ENCODE data around the gene RGS10.

- TF ChIP-seq ZC3H11A (IDR thresholded peaks at IDR 0.05; ENCODE audit: low read depth, low read length), result no peak
- no peak for TF ChIP-seq GABPA (tag; conservative IDR thresholded peaks at IDR 0.05; ENCODE audit: low read depth)
- TF ChIP-seq FOS (IDR thresholded peaks at IDR 0.05; ENCODE audit: extremely low read depth, insufficient read length), result no peak
- TF ChIP-seq POLR2A (conservative IDR thresholded peaks at IDR 0.05), result no peak
- TF ChIP-seq ZNF740 (CRISPR knock-in tag; IDR thresholded peaks at IDR 0.05), result no peak
- no peak for TF ChIP-seq ZNF740 (tag; IDR thresholded peaks at IDR 0.05)
- TF ChIP-seq CTCF (IDR thresholded peaks at IDR 0.05 in 2 of 3, conservative IDR thresholded peaks at IDR 0.05 in 1 of 3; ENCODE audit: insufficient read depth in 2 of 3, low read depth in 1 of 3, low read length in 3 of 3), result no peak
- no peak for TF ChIP-seq ZNF561 (CRISPR knock-in tag; conservative IDR thresholded peaks at IDR 0.05)
- TF ChIP-seq GTF2F1 (IDR thresholded peaks at IDR 0.05; ENCODE audit: low read depth, low read length), result no peak
- TF ChIP-seq BACH1 (tag; IDR thresholded peaks at IDR 0.05), result no peak
- TF ChIP-seq HDAC6 (IDR thresholded peaks at IDR 0.05; ENCODE audit: low read depth, low read length), result no peak
- TF ChIP-seq MTA1 (IDR thresholded peaks at IDR 0.05; ENCODE audit: borderline replicate concordance), result no peak
- no peak for TF ChIP-seq CCAR2 (IDR thresholded peaks at IDR 0.05; ENCODE audit: low read depth, low read length)
Measured at GRCh38 chr10:119477444-119477843, 65.1 kb downstream of the RGS10 start.
